Islet of Langerhans (tissue), 1 donor: ENCODE data around the gene ZNF575.

Experiments used
- FAIRE-seq: peaks from one replicate; lab custom pipeline; 2011; peaks lifted over from hg19 to GRCh38; lab: Jason Lieb, UNC

Gene ZNF575

DNA sequence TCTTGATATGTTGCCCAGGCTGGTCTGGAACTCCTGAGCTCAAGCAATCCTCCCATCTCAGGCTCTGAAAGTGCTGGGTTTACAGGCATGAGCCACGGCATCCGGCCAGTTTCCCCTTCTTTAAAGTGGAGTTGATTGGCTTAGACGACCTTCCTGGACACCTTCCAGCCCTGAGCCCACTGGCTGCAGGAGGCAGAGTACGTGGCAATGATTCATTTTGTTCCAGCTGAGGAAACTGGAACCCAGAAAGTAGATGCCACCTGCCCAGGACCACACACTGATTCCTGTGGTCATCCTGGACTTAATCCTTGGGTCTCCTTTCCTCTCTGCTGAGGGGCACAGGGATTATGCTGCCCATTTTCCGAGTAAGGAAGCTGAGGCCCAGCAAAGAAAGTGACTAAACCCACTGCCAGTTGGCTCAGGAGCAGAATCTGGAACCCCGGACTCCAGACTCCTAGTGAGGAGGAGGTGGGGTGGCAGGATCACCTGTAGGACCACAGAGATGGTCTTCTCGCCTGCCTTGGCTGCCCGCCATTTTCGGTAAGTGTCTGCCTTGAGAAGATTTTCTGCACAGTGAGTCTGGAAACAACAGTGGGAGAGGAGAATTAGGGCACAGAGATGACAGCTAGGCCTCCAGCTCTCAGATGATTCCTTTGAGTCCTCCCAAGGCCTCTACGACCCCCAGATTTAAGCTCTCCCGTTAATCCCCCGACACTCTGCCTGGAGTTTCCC, 41.6 kb downstream of the ZNF575 start:
- FAIRE-seq, result no peak

GRCh38 chr19:43575156-43575950, 42.4 kb downstream of the ZNF575 start, which contains the start of the genes PINLYP and XRCC1:
PINLYP (plus strand) TSS chr19:43575801; CDS start chr19:43577192, 1,391 bp downstream.
XRCC1 (minus strand) TSS chr19:43575527; CDS start chr19:43575458, 69 bp downstream.
- FAIRE-seq, result peak; percentile 99

- no peak for FAIRE-seq
Measured at GRCh38 chr19:43575955-43576878, 43.2 kb downstream of the ZNF575 start.

DNA sequence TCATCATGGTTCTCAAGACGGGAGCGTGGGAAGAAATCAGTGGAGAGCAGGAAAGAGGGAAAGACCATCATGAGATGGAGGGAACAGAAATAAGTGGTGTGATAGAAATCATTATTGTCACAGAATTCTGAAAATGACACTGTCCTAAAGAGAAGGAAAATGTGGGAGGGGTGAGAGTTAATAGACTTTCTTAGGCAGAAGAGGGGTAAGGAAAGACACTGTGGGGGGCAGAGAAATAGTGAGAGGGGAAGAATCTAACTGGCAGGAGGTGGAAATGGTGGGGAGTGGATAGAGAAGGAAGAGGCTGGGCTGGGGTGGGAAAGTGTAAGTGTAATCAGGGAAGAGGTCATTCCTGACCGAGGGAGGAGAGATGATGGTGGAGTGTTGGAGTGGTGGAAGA, 45.8 kb downstream of the ZNF575 start:
- FAIRE-seq, result no peak

DNA sequence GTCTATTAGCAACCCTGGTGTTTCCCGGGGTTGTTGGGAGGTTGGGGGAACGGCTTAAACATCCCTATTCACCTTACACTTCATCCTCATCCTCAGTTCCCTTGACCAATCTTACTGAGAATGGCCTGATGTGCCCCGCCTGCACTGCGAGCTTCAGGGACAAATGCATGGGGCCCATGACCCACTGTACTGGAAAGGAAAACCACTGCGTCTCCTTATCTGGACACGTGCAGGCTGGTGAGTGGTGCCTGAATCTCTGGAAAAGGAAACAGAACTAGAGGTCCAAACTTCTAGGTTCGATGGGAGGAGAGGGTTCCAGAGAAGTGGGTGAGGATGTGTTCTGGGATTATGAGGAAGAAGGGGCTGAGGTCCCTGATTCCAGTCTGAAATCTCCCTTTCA, 48.5 kb downstream of the ZNF575 start:
- no peak for FAIRE-seq

DNA sequence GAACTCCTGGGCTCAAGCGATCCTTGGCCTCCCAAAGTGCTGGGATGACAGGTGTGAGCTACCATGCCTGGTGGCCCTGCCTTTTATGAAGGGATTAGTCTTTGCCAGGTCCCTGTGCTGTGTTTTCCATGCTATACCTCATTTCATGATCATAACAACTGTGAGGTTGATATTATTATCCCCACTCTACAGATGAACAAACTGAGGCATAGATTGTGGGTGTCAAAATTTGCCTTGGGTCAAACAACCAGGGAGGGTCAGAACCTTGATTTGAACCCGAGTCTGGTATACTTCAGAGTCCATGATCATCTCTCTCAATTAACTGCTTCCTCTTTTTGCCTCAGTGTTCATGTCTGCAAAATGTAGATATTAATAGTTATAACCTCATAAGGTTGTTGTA, 49.5 kb downstream of the ZNF575 start:
- FAIRE-seq, result no peak

DNA sequence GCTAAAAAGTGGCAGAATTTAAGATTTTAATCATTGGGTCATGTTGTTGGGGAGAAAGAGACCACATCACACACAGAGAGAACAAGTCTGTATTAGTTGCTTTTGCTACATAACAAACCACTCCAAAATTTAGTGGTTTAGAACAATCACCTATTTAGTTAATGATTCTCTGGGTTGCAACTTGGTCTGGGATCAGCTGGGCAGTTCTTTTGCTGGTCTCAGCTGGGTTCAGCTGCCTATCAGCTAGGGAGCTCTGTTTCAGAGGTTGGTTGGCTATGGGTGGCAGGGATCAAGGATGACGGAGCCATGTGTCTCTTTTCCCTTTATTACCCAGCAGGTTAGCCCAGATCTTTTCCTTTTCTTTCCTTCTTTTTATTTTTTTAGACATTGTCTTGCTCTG, 51.5 kb downstream of the ZNF575 start:
- FAIRE-seq, result no peak
